GM18508 (cell line): ENCODE results near the gene RPS15A.
"Not testable (repeated sequence)": the region's sequence is repeated elsewhere in the genome, so short reads cannot be mapped to it uniquely, and the experiment has no call there.

Experiments used
- ATAC-seq: cut with Tn5 transposase; IDR thresholded peaks from one replicate; pipeline ENCODE4 v1.9.1; 2021; ENCODE audit warnings: moderate number of reproducible peaks; ENCODE audit not compliant: insufficient read depth, unreplicated experiment

RPS15A gene

DNA sequence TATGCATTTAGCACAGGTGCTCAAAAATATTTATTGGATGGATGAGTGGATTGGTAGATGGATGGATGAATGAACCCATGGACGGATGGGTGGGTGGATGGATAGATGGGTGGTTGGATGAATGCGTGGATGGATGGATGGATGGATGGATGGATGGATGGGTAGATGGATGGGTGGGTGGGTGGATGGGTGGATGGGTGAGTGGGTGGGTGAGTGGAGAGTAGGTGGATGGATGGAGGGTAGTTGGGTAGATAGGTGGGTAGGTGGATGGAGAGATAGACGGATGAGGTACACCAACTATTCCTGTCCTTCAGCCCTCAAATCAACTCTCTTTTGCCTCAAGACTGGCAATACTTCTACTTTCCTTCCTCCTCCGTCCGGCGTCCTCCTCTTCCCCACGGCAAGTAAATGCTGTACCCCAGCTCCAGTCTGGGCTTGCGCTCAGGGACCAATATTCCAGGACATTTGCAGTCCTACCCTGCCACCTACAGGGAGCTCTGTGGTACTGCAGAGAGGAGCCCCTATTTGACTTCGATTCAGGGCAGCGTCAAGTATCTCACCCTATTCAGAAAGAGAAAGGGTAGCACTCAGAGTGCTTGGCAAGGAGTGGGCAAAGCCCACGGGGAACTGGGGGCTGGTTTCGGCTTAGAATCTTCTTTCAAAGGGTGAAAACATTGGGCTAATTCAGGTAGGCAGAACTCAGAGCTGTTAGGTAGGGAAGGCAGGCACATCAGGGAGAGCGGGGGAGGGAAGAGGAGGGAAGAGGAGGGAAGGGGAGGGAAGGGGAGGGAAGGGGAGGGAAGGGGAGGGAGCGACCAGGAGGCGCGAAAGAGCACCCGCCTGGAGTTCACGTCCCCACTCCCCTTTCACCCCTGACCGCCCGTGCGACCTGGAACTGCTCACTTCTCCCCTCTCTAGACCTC lies 30.3 kb downstream of the RPS15A start:
- ATAC-seq = not testable (repeated sequence)

DNA sequence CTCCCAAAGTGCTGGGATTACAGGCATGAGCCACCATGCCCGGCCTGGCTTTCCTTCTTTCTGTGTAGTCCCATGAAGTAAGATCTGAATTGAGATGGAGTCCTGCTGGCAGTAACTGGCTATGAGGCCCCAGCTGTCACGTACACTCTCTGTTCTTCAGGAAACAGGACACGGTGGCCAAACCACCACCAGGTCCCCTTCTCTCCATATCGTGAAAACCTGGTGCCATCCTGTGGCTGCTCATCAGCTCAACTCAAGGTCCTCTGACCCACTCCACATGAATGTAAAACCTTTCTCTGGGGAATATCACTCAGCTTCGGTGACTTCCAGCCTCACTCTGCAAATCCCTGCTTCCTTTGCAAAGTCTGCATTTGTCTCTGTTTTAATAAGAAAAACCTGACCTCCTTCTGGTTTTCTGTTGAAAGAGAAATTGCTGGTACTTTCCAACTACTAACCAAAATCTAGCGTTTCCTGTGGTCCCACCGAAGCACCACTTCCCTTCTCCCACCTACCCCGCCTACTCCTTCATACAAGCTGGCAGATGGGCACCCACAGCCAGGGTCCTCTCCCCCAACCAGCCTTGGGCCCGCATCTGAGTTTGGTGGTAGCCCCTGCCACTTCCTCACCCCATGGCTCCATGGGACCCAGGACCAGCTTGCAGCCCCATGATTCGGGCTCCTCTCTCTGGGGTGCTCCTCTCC lies 32.0 kb downstream of the RPS15A start:
- not testable (repeated sequence) for ATAC-seq

- not testable (repeated sequence) for ATAC-seq
Measured at GRCh38 chr16:18756639-18757038, 33.5 kb downstream of the RPS15A start.

DNA sequence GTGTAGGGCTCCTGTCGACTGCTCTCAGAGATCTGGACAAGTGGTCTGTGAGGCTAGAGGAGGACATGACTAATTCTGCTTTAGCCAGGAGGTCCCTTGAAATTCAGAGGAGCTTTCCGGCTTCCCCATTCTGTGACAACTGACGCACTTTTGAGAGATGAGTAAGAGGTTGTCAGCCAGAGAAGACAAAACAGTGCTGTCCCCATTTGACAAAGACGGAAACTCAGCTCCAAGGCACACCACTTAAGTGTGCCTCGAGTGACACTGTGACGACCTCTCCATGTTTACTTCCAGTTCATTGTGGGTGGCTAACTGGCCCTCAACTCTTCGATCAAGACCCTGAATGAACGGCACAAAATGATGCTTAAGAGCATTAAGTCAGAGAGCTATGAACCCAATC lies 47.3 kb downstream of the RPS15A start:
- not testable (repeated sequence) for ATAC-seq

- not testable (repeated sequence) for ATAC-seq
Measured at GRCh38 chr16:18740027-18740426, 50.1 kb downstream of the RPS15A start.

- not testable (repeated sequence) for ATAC-seq
Measured at GRCh38 chr16:18738768-18739167, 51.4 kb downstream of the RPS15A start.

- ATAC-seq = not testable (repeated sequence)
Measured at GRCh38 chr16:18734279-18734678, 55.9 kb downstream of the RPS15A start.
